HUES48 (cell line): ENCODE results near the gene TBC1D1.
A peak's percentile ranks its signal among the peaks of the same experiment; 100 is the strongest.

ENCODE experiments used
- H3K27ac ChIP-seq: one replicate; pipeline ENCODE4 v1.7.0; 2013; ENCODE audit warnings: low read depth, low read length, inconsistent platforms
- H3K27me3 ChIP-seq: 2 replicates; pipeline ENCODE4 v1.6.1; 2013; ENCODE audit warnings: mild to moderate bottlenecking, low read length; ENCODE audit not compliant: control insufficient read depth, insufficient read depth
- H3K36me3 ChIP-seq: 2 replicates; pipeline ENCODE4 v1.6.1; 2013; ENCODE audit warnings: low read length; ENCODE audit not compliant: control insufficient read depth, insufficient read depth
- H3K4me1 ChIP-seq: 2 replicates; pipeline ENCODE4 v1.6.1; 2013; ENCODE audit warnings: mild to moderate bottlenecking, low read length; ENCODE audit not compliant: control insufficient read depth, insufficient read depth
- H3K4me3 ChIP-seq: 2 replicates; pipeline ENCODE4 v1.5.1; 2013; ENCODE audit warnings: mild to moderate bottlenecking, low read depth, low read length
- H3K9ac ChIP-seq: 2 replicates; pipeline ENCODE4 v1.6.1; 2013; ENCODE audit warnings: mild to moderate bottlenecking, low read depth, low read length, moderate library complexity
- H3K9me3 ChIP-seq: 2 replicates; pipeline ENCODE4 v1.6.1; 2013; ENCODE audit warnings: low read length; ENCODE audit not compliant: control insufficient read depth, insufficient read depth

TBC1D1 gene

DNA sequence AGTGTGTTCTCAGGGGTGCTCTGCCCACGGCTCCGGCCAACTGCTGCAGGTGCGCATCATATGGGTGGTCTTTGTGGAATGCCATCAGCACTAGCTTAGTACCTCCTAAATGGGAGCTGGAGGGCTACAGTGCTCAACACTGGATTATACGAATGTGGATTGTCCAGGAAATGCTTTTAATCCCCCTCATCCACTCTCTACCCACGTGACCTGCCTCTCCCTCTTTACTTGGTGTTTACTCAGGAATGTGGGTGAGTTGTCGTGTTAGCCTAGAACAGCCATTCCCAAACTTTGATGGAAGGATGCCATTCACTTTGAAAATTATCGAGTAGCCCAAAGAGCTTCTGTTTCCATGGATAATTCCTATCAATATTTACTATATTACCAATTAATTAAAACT, 220.1 kb downstream of the TBC1D1 start:
- Histone ChIP-seq H3K9me3 (no peaks in the 10 kb centered on the region), H3K4me1 (peaks cover 26% of the 10 kb centered on the region), H3K36me3 (peaks cover 21% of the 10 kb centered on the region), H3K9ac (no peak overlapping the region), H3K27ac (no peak overlapping the region), H3K4me3 (no peak overlapping the region), H3K27me3 (no peaks in the 10 kb centered on the region)

GRCh38 chr4:38111717-38112116, 220.8 kb downstream of the TBC1D1 start:
- Histone ChIP-seq H3K36me3 (peaks cover 22% of the 10 kb centered on the region), H3K27me3 (no peaks in the 10 kb centered on the region), H3K9ac (no peak overlapping the region), H3K9me3 (no peaks in the 10 kb centered on the region), H3K27ac (no peak overlapping the region), H3K4me1 (peaks cover 26% of the 10 kb centered on the region), H3K4me3 (no peak overlapping the region)

- H3K27me3 ChIP-seq = no peaks in the 10 kb centered on the region
Observed at GRCh38 chr4:38113132-38113531, 222.2 kb downstream of the TBC1D1 start.

DNA sequence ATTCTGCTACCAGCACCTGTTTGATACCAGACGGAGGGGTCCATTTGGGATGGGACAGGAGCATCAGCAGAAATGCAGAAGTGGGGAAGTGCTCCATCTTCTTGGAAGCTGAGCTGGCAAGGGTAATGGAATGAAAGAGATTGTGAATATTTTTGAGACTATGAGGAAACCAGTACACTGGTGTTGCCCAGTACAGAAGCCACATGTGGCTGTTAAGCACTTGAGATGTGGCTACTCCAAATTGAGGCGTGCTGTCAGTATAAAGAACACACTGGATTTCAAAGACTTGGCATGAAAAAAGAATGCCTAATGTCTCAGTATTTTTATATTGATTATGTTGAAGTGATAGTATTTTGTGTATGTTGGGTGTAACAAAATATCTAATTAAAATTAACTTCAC, 222.7 kb downstream of the TBC1D1 start:
- H3K27me3 ChIP-seq = no peaks in the 10 kb centered on the region
- H3K27ac ChIP-seq = no peak overlapping the region
- H3K36me3 ChIP-seq = peaks cover 25% of the 10 kb centered on the region
- H3K4me1 ChIP-seq = peaks cover 26% of the 10 kb centered on the region
- H3K9me3 ChIP-seq = no peaks in the 10 kb centered on the region
- no peak overlapping the region for H3K9ac ChIP-seq
- no peak overlapping the region for H3K4me3 ChIP-seq

More at GRCh38 chr4:38113132-38113531, 222.2 kb downstream of the TBC1D1 start:
- Histone ChIP-seq H3K36me3 (peaks cover 23% of the 10 kb centered on the region), H3K9ac (no peak overlapping the region), H3K9me3 (no peaks in the 10 kb centered on the region), H3K4me1 (peaks cover 26% of the 10 kb centered on the region), H3K27ac (no peak overlapping the region), H3K4me3 (no peak overlapping the region)

- Histone ChIP-seq H3K27ac (peak overlapping the region; percentile 64), H3K9ac (no peak overlapping the region), H3K27me3 (no peaks in the 10 kb centered on the region), H3K4me3 (no peak overlapping the region), H3K9me3 (no peaks in the 10 kb centered on the region), H3K36me3 (peaks cover 35% of the 10 kb centered on the region), H3K4me1 (peaks cover 24% of the 10 kb centered on the region)
Observed at GRCh38 chr4:38114386-38115150, 223.7 kb downstream of the TBC1D1 start.

DNA sequence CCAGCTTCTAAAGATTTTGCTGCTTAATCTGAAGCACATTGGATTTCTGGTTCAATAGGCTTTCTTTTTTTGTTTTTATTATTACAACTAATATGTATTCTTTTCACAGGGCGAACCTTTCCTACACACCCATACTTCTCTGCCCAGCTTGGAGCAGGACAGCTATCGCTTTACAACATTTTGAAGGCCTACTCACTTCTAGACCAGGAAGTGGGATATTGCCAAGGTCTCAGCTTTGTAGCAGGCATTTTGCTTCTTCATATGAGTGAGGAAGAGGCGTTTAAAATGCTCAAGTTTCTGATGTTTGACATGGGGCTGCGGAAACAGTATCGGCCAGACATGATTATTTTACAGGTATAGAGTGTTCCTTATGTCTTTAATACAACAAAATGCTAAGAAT, 224.7 kb downstream of the TBC1D1 start:
- no peaks in the 10 kb centered on the region for H3K9me3 ChIP-seq
- no peak overlapping the region for H3K27ac ChIP-seq
- no peaks in the 10 kb centered on the region for H3K27me3 ChIP-seq
- H3K4me3 ChIP-seq = no peak overlapping the region
- no peak overlapping the region for H3K9ac ChIP-seq
- H3K36me3 ChIP-seq = peaks cover 45% of the 10 kb centered on the region
- H3K4me1 ChIP-seq = peaks cover 19% of the 10 kb centered on the region

- H3K36me3 ChIP-seq = peaks cover 50% of the 10 kb centered on the region
- no peak overlapping the region for H3K27ac ChIP-seq
- no peaks in the 10 kb centered on the region for H3K9me3 ChIP-seq
- H3K4me1 ChIP-seq = peaks cover 36% of the 10 kb centered on the region
- H3K27me3 ChIP-seq = no peaks in the 10 kb centered on the region
- H3K4me3 ChIP-seq = no peak overlapping the region
- H3K9ac ChIP-seq = no peak overlapping the region
Observed at GRCh38 chr4:38117591-38117990, 226.7 kb downstream of the TBC1D1 start.

- Histone ChIP-seq H3K9ac (no peak overlapping the region), H3K4me3 (no peak overlapping the region), H3K4me1 (peaks cover 17% of the 10 kb centered on the region), H3K27me3 (no peaks in the 10 kb centered on the region), H3K9me3 (no peaks in the 10 kb centered on the region), H3K27ac (no peak overlapping the region), H3K36me3 (peaks cover 50% of the 10 kb centered on the region)
Observed at GRCh38 chr4:38119668-38120385, 228.9 kb downstream of the TBC1D1 start.

DNA sequence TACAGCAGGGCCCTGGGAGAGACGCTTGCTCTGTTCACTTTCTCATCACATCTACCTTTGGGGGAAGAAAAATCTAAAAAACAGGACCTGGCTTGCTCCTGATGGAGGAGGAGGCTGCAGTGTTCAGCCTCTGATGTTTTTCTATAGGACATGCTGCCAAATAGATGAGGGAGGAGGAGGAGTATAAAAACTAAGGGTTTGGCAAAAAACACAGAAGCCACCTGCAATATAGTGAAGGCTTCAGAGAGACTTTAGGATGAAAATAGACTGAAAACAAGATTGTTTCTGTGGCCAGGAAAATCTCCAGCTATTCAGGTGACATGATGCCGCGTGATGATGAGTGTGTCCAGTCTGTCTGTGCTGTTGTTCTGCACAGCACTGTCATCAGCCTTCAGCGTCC, 229.9 kb downstream of the TBC1D1 start:
- Histone ChIP-seq H3K9me3 (no peaks in the 10 kb centered on the region), H3K27me3 (peaks cover 1% of the 10 kb centered on the region; the same call in 1 of the 2 replicates), H3K9ac (no peak overlapping the region), H3K27ac (no peak overlapping the region), H3K36me3 (peaks cover 57% of the 10 kb centered on the region), H3K4me1 (peaks cover 16% of the 10 kb centered on the region), H3K4me3 (no peak overlapping the region)

- H3K36me3 ChIP-seq = peaks cover 53% of the 10 kb centered on the region
- H3K9ac ChIP-seq = no peak overlapping the region
- H3K27me3 ChIP-seq = peaks cover 14% of the 10 kb centered on the region
- H3K4me3 ChIP-seq = no peak overlapping the region
- no peaks in the 10 kb centered on the region for H3K9me3 ChIP-seq
- H3K27ac ChIP-seq = no peak overlapping the region
- peaks cover 16% of the 10 kb centered on the region for H3K4me1 ChIP-seq
Observed at GRCh38 chr4:38122060-38122459, 231.2 kb downstream of the TBC1D1 start.

DNA sequence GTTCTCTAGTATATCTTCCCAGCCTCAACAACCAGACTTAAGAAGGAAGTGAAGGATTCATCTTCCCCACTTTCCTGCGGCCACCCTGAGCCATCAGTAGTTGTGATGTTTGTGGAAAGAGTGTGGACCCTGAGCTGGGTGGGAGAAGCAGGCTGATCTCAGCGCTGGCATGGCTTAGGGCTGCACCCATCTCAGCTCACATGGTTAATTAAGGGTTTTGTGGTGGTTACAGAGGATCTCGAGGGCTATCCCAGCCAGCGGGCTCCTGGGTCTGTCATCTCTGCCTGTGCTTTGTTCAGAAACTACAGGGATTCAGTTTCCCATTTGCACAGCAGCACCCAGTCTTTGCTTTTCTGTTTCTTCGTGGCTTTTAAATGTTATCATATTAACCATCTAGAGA, 232.7 kb downstream of the TBC1D1 start:
- H3K9ac ChIP-seq = no peak overlapping the region
- no peak overlapping the region for H3K4me3 ChIP-seq
- no peak overlapping the region for H3K27ac ChIP-seq
- no peaks in the 10 kb centered on the region for H3K9me3 ChIP-seq
- H3K36me3 ChIP-seq = peaks cover 41% of the 10 kb centered on the region; the same call in 1 of the 2 replicates
- H3K27me3 ChIP-seq = peaks cover 28% of the 10 kb centered on the region
- H3K4me1 ChIP-seq = peaks cover 25% of the 10 kb centered on the region
